Mesenchymal stem cell (in vitro differentiated cells and primary cell): ENCODE measurements around the gene PRKAR2A.
"Not testable (repeated sequence)": the region's sequence is repeated elsewhere in the genome, so short reads cannot be mapped to it uniquely, and the experiment has no call there.

Experiments
- DNase-seq: peaks from one replicate; pipeline ENCODE4 v3.0.0-alpha.2; 2013
- H2AFZ ChIP-seq: one replicate; pipeline ENCODE4 v1.6.1; 2013; ENCODE audit warnings: low read depth, mild to moderate bottlenecking, control low read depth, inconsistent platforms, low read length, moderate library complexity
- H2AK5ac ChIP-seq: 2 replicates; pipeline ENCODE4 v1.6.1; 2013; ENCODE audit warnings: low read length, moderate library complexity, mild to moderate bottlenecking, inconsistent platforms; ENCODE audit not compliant: severe bottlenecking
- H2BK120ac ChIP-seq: one replicate; pipeline ENCODE4 v1.6.1; 2013; ENCODE audit warnings: low read depth, mild to moderate bottlenecking, inconsistent platforms, low read length, moderate library complexity
- H2BK12ac ChIP-seq, 2 experiments: one replicate each; pipeline ENCODE4 v1.6.1; 2013; ENCODE audit warnings: inconsistent platforms in 2 of 2, low read length in 2 of 2, mild to moderate bottlenecking in 2 of 2, moderate library complexity in 2 of 2, control low read depth in 1 of 2
- H2BK15ac ChIP-seq: one replicate; pipeline ENCODE4 v1.6.1; 2013; ENCODE audit warnings: mild to moderate bottlenecking, low read depth, inconsistent platforms; ENCODE audit not compliant: poor library complexity, severe bottlenecking
- H2BK5ac ChIP-seq: 2 replicates; pipeline ENCODE4 v1.6.1; 2013; ENCODE audit warnings: low read depth, mild to moderate bottlenecking, low read length, control low read depth, inconsistent platforms; ENCODE audit not compliant: poor library complexity, severe bottlenecking
- H3K14ac ChIP-seq, 2 experiments: one replicate each; pipeline ENCODE4 v1.6.1; 2013; ENCODE audit warnings: inconsistent platforms in 2 of 2, low read length in 2 of 2, control low read depth in 1 of 2, mild to moderate bottlenecking in 1 of 2, moderate library complexity in 1 of 2
- H3K18ac ChIP-seq, 2 experiments: one replicate each; pipeline ENCODE4 v1.6.1; 2013; ENCODE audit warnings: inconsistent platforms in 2 of 2, low read length in 2 of 2, control low read depth in 1 of 2, low read depth in 1 of 2, mild to moderate bottlenecking in 1 of 2
- H3K23ac ChIP-seq, 2 experiments: one replicate each; pipeline ENCODE4 v1.6.1; 2013; ENCODE audit warnings: inconsistent platforms in 2 of 2, low read length in 2 of 2, mild to moderate bottlenecking in 2 of 2, moderate library complexity in 2 of 2, control low read depth in 1 of 2
- H3K27ac ChIP-seq: 2 replicates; pipeline ENCODE4 v1.5.1; 2013; ENCODE audit warnings: mild to moderate bottlenecking, moderate library complexity, low read length, control low read depth, inconsistent platforms; ENCODE audit not compliant: poor library complexity, severe bottlenecking
- H3K27me3 ChIP-seq, 2 experiments: 2 replicates each; pipeline versions ENCODE4 v1.6.1 to v1.7.0; 2013; ENCODE audit warnings: low read length in 2 of 2, mild to moderate bottlenecking in 2 of 2, moderate library complexity in 2 of 2, control low read depth in 1 of 2, inconsistent platforms in 1 of 2; ENCODE audit not compliant: control insufficient read depth in 1 of 2, insufficient read depth in 1 of 2
- H3K36me3 ChIP-seq, 2 experiments: 2 replicates each; pipeline versions ENCODE4 v1.6.1 to v1.7.0; 2013; ENCODE audit warnings: low read length in 2 of 2, control low read depth in 1 of 2, inconsistent platforms in 1 of 2, low read depth in 1 of 2, mild to moderate bottlenecking in 1 of 2; ENCODE audit not compliant: insufficient read depth in 2 of 2, control insufficient read depth in 1 of 2
- H3K4ac ChIP-seq, 2 experiments: one replicate each; pipeline ENCODE4 v1.6.1; 2013; ENCODE audit warnings: inconsistent platforms in 2 of 2, low read length in 2 of 2, mild to moderate bottlenecking in 2 of 2, moderate library complexity in 2 of 2, control low read depth in 1 of 2, low read depth in 1 of 2
- H3K4me1 ChIP-seq: 2 replicates; pipeline ENCODE4 v1.6.1; 2013; ENCODE audit warnings: low read depth, low read length, control low read depth; ENCODE audit not compliant: control insufficient read depth, insufficient read depth
- H3K4me2 ChIP-seq: 2 replicates; pipeline ENCODE4 v1.6.1; 2013; ENCODE audit warnings: low read length, mild to moderate bottlenecking, inconsistent platforms; ENCODE audit not compliant: poor library complexity, severe bottlenecking
- H3K4me3 ChIP-seq, 2 experiments: 2 replicates each; pipeline versions ENCODE4 v1.5.1 to v1.7.0; 2013; ENCODE audit warnings: low read length in 2 of 2, mild to moderate bottlenecking in 2 of 2, control low read depth in 1 of 2, low read depth in 1 of 2; ENCODE audit not compliant: insufficient read depth in 1 of 2
- H3K79me1 ChIP-seq: replicated peaks from 2 replicates; pipeline ENCODE4 v1.6.1; 2013; ENCODE audit warnings: mild to moderate bottlenecking, control low read depth, low read length, inconsistent platforms; ENCODE audit not compliant: poor library complexity, severe bottlenecking
- H3K9ac ChIP-seq: 2 replicates; pipeline ENCODE4 v1.7.0; 2013; ENCODE audit warnings: mild to moderate bottlenecking, low read length, moderate library complexity
- H3K9me3 ChIP-seq: 2 replicates; pipeline ENCODE4 v1.7.0; 2013; ENCODE audit warnings: mild to moderate bottlenecking, low read length; ENCODE audit not compliant: control insufficient read depth
- H4K8ac ChIP-seq: one replicate; pipeline ENCODE4 v1.6.1; 2013; ENCODE audit warnings: inconsistent platforms, mild to moderate bottlenecking, low read length, moderate library complexity
- H4K91ac ChIP-seq: one replicate; pipeline ENCODE4 v1.6.1; 2013; ENCODE audit warnings: mild to moderate bottlenecking, low read length, inconsistent platforms
- WGBS: methylation state at CpG from one replicate; pipeline ENCODE4 v1.1.7; 2013; ENCODE audit warnings: mixed read lengths; 5-methylcytosine and 5-hydroxymethylcytosine counted together

PRKAR2A gene

DNA sequence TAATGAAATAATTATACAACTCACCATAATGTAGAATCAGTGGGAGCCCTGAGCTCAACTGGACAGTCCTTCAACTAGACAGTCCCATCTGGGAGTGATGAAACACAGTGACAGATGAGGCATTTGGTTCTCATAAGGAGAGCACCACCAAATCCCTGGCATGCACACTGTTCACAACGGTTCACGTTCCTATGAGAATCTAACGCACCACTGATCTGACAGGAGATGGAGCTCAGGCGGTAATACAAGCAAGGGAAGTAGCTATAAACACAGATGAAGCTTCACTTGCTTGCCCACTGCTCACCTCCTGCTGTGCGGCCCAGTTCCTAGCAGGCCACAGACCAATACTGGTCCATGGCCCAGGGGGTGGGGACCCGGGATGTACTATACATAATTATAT, 17.0 kb downstream of the PRKAR2A start:
- H3K4me2 ChIP-seq = no peak overlapping the region

DNA sequence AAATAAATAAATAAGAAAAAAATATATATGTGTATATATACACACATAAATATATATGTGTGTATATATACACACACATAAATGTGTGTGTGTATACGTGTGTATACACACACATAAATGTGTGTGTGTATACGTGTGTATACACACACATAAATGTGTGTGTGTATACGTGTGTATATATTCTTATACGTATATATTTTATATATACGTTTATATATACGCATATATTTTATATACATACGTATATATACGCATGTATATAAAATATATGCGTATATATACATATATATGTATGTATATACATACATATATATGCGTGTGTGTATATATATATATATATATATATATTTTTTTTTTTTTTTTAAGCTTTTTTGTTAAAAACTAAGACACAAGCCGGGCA, 18.1 kb downstream of the PRKAR2A start:
- not testable (repeated sequence) for H2BK5ac ChIP-seq, H3K27ac ChIP-seq, H3K4me1 ChIP-seq, H3K4ac ChIP-seq, H2BK15ac ChIP-seq, H2BK12ac ChIP-seq, H4K91ac ChIP-seq, H3K4me2 ChIP-seq, H3K9me3 ChIP-seq, H3K27me3 ChIP-seq, H3K14ac ChIP-seq, H2AK5ac ChIP-seq, H2AFZ ChIP-seq, H3K9ac ChIP-seq, H3K36me3 ChIP-seq, H4K8ac ChIP-seq, H2BK120ac ChIP-seq, DNase-seq, H3K4me3 ChIP-seq, H3K23ac ChIP-seq, H3K18ac ChIP-seq
- WGBS = 100% methylated on average over 1 of the region's 11 CpGs
- H3K79me1 ChIP-seq = peaks cover 23% of the 10 kb centered on the region

More for the DNA sequence above, 17.0 kb downstream of the PRKAR2A start:
- Histone ChIP-seq H2BK12ac (no peak overlapping the region), H4K8ac (no peak overlapping the region), H2BK15ac (no peak overlapping the region), H3K23ac (no peak overlapping the region), H4K91ac (no peak overlapping the region), H2AK5ac (no peak overlapping the region), H3K27me3 (no peaks in the 10 kb centered on the region), H3K4me1 (peaks cover 2% of the 10 kb centered on the region), H2AFZ (no peak overlapping the region), H3K4me3 (no peak overlapping the region), H3K27ac (no peak overlapping the region), H2BK5ac (no peak overlapping the region), H3K14ac (no peak overlapping the region), H3K18ac (no peak overlapping the region), H3K4ac (no peak overlapping the region), H3K9me3 (no peaks in the 10 kb centered on the region), H3K79me1 (peaks cover 21% of the 10 kb centered on the region), H3K36me3 (peaks cover 0 to 5% of the 10 kb centered on the region in 2 experiments), H2BK120ac (no peak overlapping the region), H3K9ac (no peak overlapping the region)
- WGBS = 94% methylated on average over 4 of the region's 6 CpGs
- DNase-seq = no peak

DNA sequence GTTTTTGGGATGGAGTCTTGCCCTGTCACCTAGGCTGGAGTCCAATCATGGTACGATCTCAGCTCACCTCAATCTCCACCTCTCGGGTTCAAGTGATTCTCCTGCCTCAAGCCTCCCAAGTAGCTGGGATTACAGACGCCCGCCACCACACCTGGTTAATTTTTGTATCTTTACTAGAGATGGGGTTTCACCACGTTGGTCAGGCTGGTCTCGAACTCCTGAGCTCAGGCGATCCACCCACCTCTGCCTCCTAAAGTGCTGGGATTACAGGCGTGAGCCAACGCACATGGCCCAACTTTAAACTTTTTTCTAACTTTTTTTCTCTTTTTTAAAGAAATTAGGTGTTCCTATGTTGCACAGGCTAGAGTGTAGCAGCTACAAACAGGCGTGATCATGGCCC, 19.8 kb downstream of the PRKAR2A start:
- not testable (repeated sequence) for H3K4me1 ChIP-seq, H3K9ac ChIP-seq, H3K14ac ChIP-seq, H3K27ac ChIP-seq, H4K91ac ChIP-seq, H2BK120ac ChIP-seq, H3K4ac ChIP-seq, H2BK5ac ChIP-seq, H3K4me3 ChIP-seq, H3K36me3 ChIP-seq, H4K8ac ChIP-seq, H3K4me2 ChIP-seq, H2BK15ac ChIP-seq, H2BK12ac ChIP-seq, H3K23ac ChIP-seq, H3K18ac ChIP-seq, H3K9me3 ChIP-seq, H2AK5ac ChIP-seq, H3K27me3 ChIP-seq, H2AFZ ChIP-seq, DNase-seq
- H3K79me1 ChIP-seq = peaks cover 25% of the 10 kb centered on the region
- WGBS = 96% methylated on average over 8 of the region's 10 CpGs

DNA sequence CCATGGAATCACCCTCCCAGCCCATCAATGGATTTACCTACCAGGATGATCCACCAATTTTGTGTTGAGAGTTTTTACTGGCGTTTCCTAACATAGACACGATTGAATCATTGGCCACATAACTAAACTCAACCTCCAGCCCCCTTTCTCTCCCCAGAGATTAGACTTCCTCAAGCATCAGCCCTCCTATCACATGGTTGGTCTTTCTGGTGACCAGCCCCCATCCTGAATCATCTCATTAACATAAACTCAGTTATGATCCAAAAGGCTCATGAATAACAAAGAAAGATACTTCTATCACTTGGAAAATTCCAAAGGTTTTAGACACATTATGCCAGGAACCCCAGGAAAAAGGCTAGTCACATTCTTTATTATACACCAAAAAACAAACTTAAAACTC, 21.2 kb downstream of the PRKAR2A start:
- Histone ChIP-seq H4K91ac (no peak overlapping the region), H2BK5ac (no peak overlapping the region), H3K4ac (no peak overlapping the region), H2BK120ac (no peak overlapping the region), H3K79me1 (peaks cover 23% of the 10 kb centered on the region), H3K4me3 (peak overlapping the region in 1 of 2 experiments; percentile 20), H3K4me1 (peaks cover 2% of the 10 kb centered on the region), H2AFZ (no peak overlapping the region), H2BK12ac (no peak overlapping the region), H3K9ac (peak overlapping the region; percentile 72), H3K23ac (no peak overlapping the region), H3K4me2 (no peak overlapping the region), H3K27ac (no peak overlapping the region), H2AK5ac (no peak overlapping the region), H2BK15ac (no peak overlapping the region), H3K18ac (no peak overlapping the region), H4K8ac (no peak overlapping the region), H3K9me3 (no peaks in the 10 kb centered on the region), H3K27me3 (no peaks in the 10 kb centered on the region), H3K14ac (no peak overlapping the region), H3K36me3 (peaks cover 0 to 3% of the 10 kb centered on the region in 2 experiments)
- WGBS = 55% methylated on average over 2 of the region's 2 CpGs
- peak; percentile 67 for DNase-seq
